Peyer's patch (tissue), 4 donors: ENCODE measurements around the gene LMOD1. TPM values are rescaled to one million over a fixed set of nuclear protein-coding genes. Genes with fewer than 3 reads are reported as not detected.

Experiments
- DNase-seq, 3 donors: peaks; one replicate each; pipeline ENCODE4 v3.0.0-alpha.2; 2017 to 2019
- H3K27ac ChIP-seq, 4 donors: fragments of 200-600 bp; sonication (generic); one replicate each; pipeline ENCODE4 v1.5.1; 2016 to 2019
- H3K27me3 ChIP-seq, 2 donors: fragments of 200-600 bp; sonication (generic); one replicate each; pipeline ENCODE4 v1.5.1; 2019
- H3K36me3 ChIP-seq, 3 donors: fragments of 200-600 bp; sonication (generic); one replicate each; pipeline ENCODE4 v1.5.1; 2016 to 2019
- H3K4me1 ChIP-seq, 4 donors: fragments of 200-600 bp; sonication (generic); one replicate each; pipeline ENCODE4 v1.5.1; 2016 to 2019
- H3K4me3 ChIP-seq, 4 donors: fragments of 200-600 bp; sonication (generic); 1 replicate in 3 of 4; 2 replicates in 1 of 4; pipeline ENCODE4 v1.5.1; 2016 to 2019; ENCODE audit warnings: mild to moderate bottlenecking in 1 of 4
- H3K9me3 ChIP-seq, 4 donors: fragments of 200-600 bp; sonication (generic); one replicate each; pipeline ENCODE4 v1.5.1; 2016 to 2019; ENCODE audit warnings: mild to moderate bottlenecking in 1 of 4
- CTCF ChIP-seq, 6 experiments: fragments of 450-650 bp in 4 of 6; fragments of 200-600 bp in 2 of 6; sonication (generic) in 1 of 6; IDR thresholded peaks; one replicate each; pipeline ENCODE4 v1.5.1; 2017 to 2019; ENCODE audit warnings: antibody characterized with exemption in 6 of 6, mild to moderate bottlenecking in 3 of 6, moderate library complexity in 1 of 6
- POLR2A ChIP-seq, 2 donors: fragments of 450-650 bp; IDR thresholded peaks; one replicate each; pipeline ENCODE4 v1.5.1; 2017; ENCODE audit warnings: antibody characterized with exemption in 2 of 2, mild to moderate bottlenecking in 2 of 2, moderate library complexity in 2 of 2
- total RNA-seq, 4 donors: library from RNA; depleted of rRNA; stranded (reverse); fragments of >200 nt; gene quantifications; one replicate each; pipeline ENCODE4 v1.1.0, GENCODE V29; 2016

The LMOD1 gene
- total RNA-seq, 4 donors from 2014 or later, result 10.0 to 70.1 (median 32.6) TPM

DNA sequence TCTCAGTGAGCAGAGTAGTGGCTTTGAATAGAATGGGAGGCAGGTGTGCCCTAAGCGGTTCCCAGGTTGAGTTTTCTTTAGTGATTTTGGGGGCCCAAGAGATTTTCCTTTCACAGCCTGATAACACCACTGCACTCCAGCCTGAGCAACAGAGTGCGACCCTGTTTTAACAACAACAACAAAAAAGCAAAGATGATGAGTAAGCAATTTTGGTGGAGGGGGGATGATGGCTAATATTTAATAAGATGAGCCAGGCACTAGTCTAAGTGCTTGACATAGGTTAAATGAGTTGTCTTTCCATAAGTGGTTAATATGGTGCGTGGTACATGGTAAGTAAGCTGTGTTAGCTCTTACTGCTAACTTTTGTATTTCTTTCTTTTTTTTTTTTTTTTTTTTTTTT is 38.1 kb upstream of the LMOD1 start:
- DNase-seq, result no peak
- H3K27me3 ChIP-seq, result no peaks in the 10 kb centered on the region
- no peak overlapping the region for H3K27ac ChIP-seq
- no peak overlapping the region for H3K4me3 ChIP-seq
- TF ChIP-seq POLR2A (IDR thresholded peaks at IDR 0.05) (no peak), CTCF (IDR thresholded peaks at IDR 0.05) (no peak)
- H3K9me3 ChIP-seq, result no peaks in the 10 kb centered on the region
- H3K36me3 ChIP-seq, result peaks cover 0 to 10% (median 0%) of the 10 kb centered on the region in 3 donors
- peaks cover 0 to 13% (median 0%) of the 10 kb centered on the region in 4 donors for H3K4me1 ChIP-seq

- peak in 1 of 3 donors; percentile 86 for DNase-seq
Measured at GRCh38 chr1:201983380-201983805, 37.0 kb upstream of the LMOD1 start.

GRCh38 chr1:201982623-201983379 is 36.5 kb upstream of the LMOD1 start, which contains the start of gene RNPEP:
TSS of gene RNPEP (plus strand) at chr1:201982648. CDS start at chr1:201982667, 19 bp downstream.
- peak in 2 of 3 donors; percentile 57 to 89 for DNase-seq
- TF ChIP-seq POLR2A (IDR thresholded peaks at IDR 0.05) (peak; percentile 75 to 76), CTCF (IDR thresholded peaks at IDR 0.05) (peak in 4 of 6 experiments; percentile 12 to 22 (median 17))
- Histone ChIP-seq H3K36me3 (no peaks in the 10 kb centered on the region), H3K4me1 (peaks cover 0 to 13% (median 0%) of the 10 kb centered on the region in 4 donors), H3K27ac (peak within 1 kb of the TSS; percentile 93 to 99 (median 97)), H3K4me3 (peak within 1 kb of the TSS; percentile 96 to 98 (median 98)), H3K9me3 (no peaks in the 10 kb centered on the region), H3K27me3 (no peaks in the 10 kb centered on the region)

More at GRCh38 chr1:201983380-201983805, 37.0 kb upstream of the LMOD1 start:
- TF ChIP-seq POLR2A (IDR thresholded peaks at IDR 0.05), result no peak
- TF ChIP-seq CTCF (IDR thresholded peaks at IDR 0.05), result peak in 1 of 6 experiments; percentile 32
- Histone ChIP-seq H3K4me3 (peak overlapping the region; percentile 96 to 98 (median 98)), H3K36me3 (no peaks in the 10 kb centered on the region), H3K9me3 (no peaks in the 10 kb centered on the region), H3K4me1 (peaks cover 0 to 13% (median 0%) of the 10 kb centered on the region in 4 donors), H3K27ac (peak overlapping the region; percentile 93 to 99 (median 97)), H3K27me3 (no peaks in the 10 kb centered on the region)

- H3K4me3 ChIP-seq, result peak overlapping the region; percentile 96 to 98 (median 98)
- no peak for TF ChIP-seq CTCF (IDR thresholded peaks at IDR 0.05)
- no peak for TF ChIP-seq POLR2A (IDR thresholded peaks at IDR 0.05)
- DNase-seq, result peak; percentile 71 to 90 (median 89)
- peaks cover 0 to 13% (median 0%) of the 10 kb centered on the region in 4 donors for H3K4me1 ChIP-seq
- no peaks in the 10 kb centered on the region for H3K36me3 ChIP-seq
- peak overlapping the region; percentile 93 to 99 (median 97) for H3K27ac ChIP-seq
- no peaks in the 10 kb centered on the region for H3K27me3 ChIP-seq
- no peaks in the 10 kb centered on the region for H3K9me3 ChIP-seq
Measured at GRCh38 chr1:201982082-201982622, 35.8 kb upstream of the LMOD1 start.

- Histone ChIP-seq H3K4me3 (no peak overlapping the region), H3K27ac (no peak overlapping the region), H3K4me1 (peaks cover 0 to 4% (median 0%) of the 10 kb centered on the region in 4 donors), H3K9me3 (no peaks in the 10 kb centered on the region), H3K27me3 (no peaks in the 10 kb centered on the region), H3K36me3 (peaks cover 0 to 46% (median 0%) of the 10 kb centered on the region in 3 donors)
- no peak for DNase-seq
- TF ChIP-seq CTCF (IDR thresholded peaks at IDR 0.05) (no peak), POLR2A (IDR thresholded peaks at IDR 0.05) (no peak)
Measured at GRCh38 chr1:201970334-201971159, 24.2 kb upstream of the LMOD1 start.
